Neural cell (in vitro differentiated cells): Measurements from ENCODE around the gene HS3ST5. TPM values are rescaled to one million over a fixed set of nuclear protein-coding genes. Genes with fewer than 3 reads are reported as not detected.

Source experiments
- H2AFZ ChIP-seq: fragments of 200-600, 300-800 bp; sonication (generic), shearing (Covaris generic); 2 replicates; pipeline ENCODE4 v1.6.0; 2014; ENCODE audit warnings: low read depth, mild to moderate bottlenecking, antibody characterized with exemption, low read length, moderate library complexity
- H3F3A ChIP-seq: fragments of 200-600 bp; shearing (Covaris generic); 2 replicates; pipeline ENCODE4 v1.6.1; 2016; ENCODE audit warnings: mild to moderate bottlenecking, moderate library complexity, mixed read lengths, antibody characterized with exemption, low read length; ENCODE audit not compliant: insufficient read depth, poor library complexity, severe bottlenecking
- H3K27ac ChIP-seq: fragments of 200-600, 300-800 bp; sonication (generic), shearing (Covaris generic); 2 replicates; pipeline ENCODE4 v1.5.1; 2014; ENCODE audit warnings: mild to moderate bottlenecking, low read length, moderate library complexity
- H3K27me3 ChIP-seq: fragments of 300-800, 200-600 bp; sonication (generic), shearing (Covaris generic); 2 replicates; pipeline ENCODE4 v1.6.0; 2014; ENCODE audit warnings: mild to moderate bottlenecking, low read depth, low read length, moderate library complexity; ENCODE audit not compliant: insufficient read depth
- H3K36me3 ChIP-seq: fragments of 300-800, 200-600 bp; sonication (generic), shearing (Covaris generic); 2 replicates; pipeline ENCODE4 v1.5.1; 2014; ENCODE audit warnings: mild to moderate bottlenecking, antibody characterized with exemption, low read length, moderate library complexity; ENCODE audit not compliant: insufficient read depth
- H3K4me2 ChIP-seq: fragments of 300-800, 200-600 bp; sonication (generic), shearing (Covaris generic); 2 replicates; pipeline ENCODE4 v1.6.0; 2014; ENCODE audit warnings: mild to moderate bottlenecking, low read length
- H3K4me3 ChIP-seq: fragments of 300-800, 200-600 bp; sonication (generic), shearing (Covaris generic); 2 replicates; pipeline ENCODE4 v1.5.1; 2014; ENCODE audit warnings: mild to moderate bottlenecking, low read length, moderate library complexity
- H3K79me2 ChIP-seq: fragments of 200-600 bp; shearing (Covaris generic); replicated peaks from 2 replicates; pipeline ENCODE4 v1.6.0; 2014; ENCODE audit warnings: mild to moderate bottlenecking, low read length, moderate library complexity; ENCODE audit not compliant: insufficient read depth
- H3K9ac ChIP-seq: fragments of 300-800, 200-600 bp; sonication (generic), shearing (Covaris generic); 2 replicates; pipeline ENCODE4 v1.6.1; 2016; ENCODE audit warnings: mild to moderate bottlenecking, low read length, mixed read lengths
- H3K9me2 ChIP-seq: fragments of 200-600 bp; shearing (Covaris generic); 2 replicates; pipeline ENCODE4 v1.6.1; 2016; ENCODE audit warnings: mild to moderate bottlenecking, low read length, mixed read lengths; ENCODE audit not compliant: insufficient read depth
- H3K9me3 ChIP-seq: fragments of 200-600, 300-800 bp; sonication (generic), shearing (Covaris generic); 2 replicates; pipeline ENCODE4 v1.6.1; 2016; ENCODE audit warnings: mild to moderate bottlenecking, mixed run types, low read length, moderate library complexity, mixed read lengths
- H4K20me1 ChIP-seq: fragments of 200-600 bp; shearing (Covaris generic); 2 replicates; pipeline ENCODE4 v1.6.1; 2016; ENCODE audit warnings: mild to moderate bottlenecking, mixed run types; ENCODE audit not compliant: insufficient read depth
- EP300 ChIP-seq: fragments of 450-650 bp; conservative IDR thresholded peaks from 2 replicates; pipeline ENCODE4 v1.6.1; 2014; ENCODE audit warnings: antibody characterized with exemption, mild to moderate bottlenecking, moderate library complexity; ENCODE audit not compliant: poor library complexity, severe bottlenecking
- EZH2 ChIP-seq: fragments of 200-600, 300-800 bp; shearing (Covaris generic), sonication (generic); IDR thresholded peaks from 2 replicates; pipeline ENCODE4 v1.6.1; 2014; ENCODE audit warnings: antibody characterized with exemption, low read length, borderline replicate concordance, mild to moderate bottlenecking; ENCODE audit not compliant: insufficient read depth, poor library complexity, severe bottlenecking
- MXI1 ChIP-seq: fragments of 450-650 bp; conservative IDR thresholded peaks from 2 replicates; pipeline ENCODE4 v1.6.1; 2014; ENCODE audit warnings: antibody characterized with exemption, mild to moderate bottlenecking; ENCODE audit not compliant: poor library complexity, severe bottlenecking
- POLR2AphosphoS5 ChIP-seq: IDR thresholded peaks from 2 replicates; pipeline ENCODE4 v1.6.1; 2012
- RAD21 ChIP-seq: fragments of 450-650 bp; conservative IDR thresholded peaks from 2 replicates; pipeline ENCODE4 v1.6.1; 2014; ENCODE audit warnings: antibody characterized with exemption, mild to moderate bottlenecking, moderate library complexity
- SMC3 ChIP-seq: fragments of 450-650 bp; conservative IDR thresholded peaks from 2 replicates; pipeline ENCODE4 v1.6.1; 2014; ENCODE audit warnings: antibody characterized with exemption, mild to moderate bottlenecking, moderate library complexity; ENCODE audit not compliant: poor library complexity
- TAF1 ChIP-seq: IDR thresholded peaks from 2 replicates; pipeline ENCODE4 v1.6.1; 2012; ENCODE audit warnings: low read depth
- polyA plus RNA-seq: library from polyadenylated mRNA; depleted of rRNA; stranded (reverse); fragments of >200 nt; gene quantifications from 2 replicates; pipeline ENCODE4 v1.2.3, GENCODE V29; 2014
- TF ChIP-seq, protein P1 (sequence below): fragments of 450-650 bp; IDR thresholded peaks from 2 replicates; pipeline ENCODE4 v1.5.1; 2014; ENCODE audit warnings: antibody characterized with exemption, mild to moderate bottlenecking, moderate library complexity; ENCODE audit not compliant: poor library complexity, severe bottlenecking
- TF ChIP-seq, protein P2 (sequence below): IDR thresholded peaks from 2 replicates; pipeline ENCODE4 v1.6.1; 2012; ENCODE audit warnings: borderline replicate concordance

Gene HS3ST5
- polyA plus RNA-seq, 1 donor from 2014 or later, result not detected

DNA sequence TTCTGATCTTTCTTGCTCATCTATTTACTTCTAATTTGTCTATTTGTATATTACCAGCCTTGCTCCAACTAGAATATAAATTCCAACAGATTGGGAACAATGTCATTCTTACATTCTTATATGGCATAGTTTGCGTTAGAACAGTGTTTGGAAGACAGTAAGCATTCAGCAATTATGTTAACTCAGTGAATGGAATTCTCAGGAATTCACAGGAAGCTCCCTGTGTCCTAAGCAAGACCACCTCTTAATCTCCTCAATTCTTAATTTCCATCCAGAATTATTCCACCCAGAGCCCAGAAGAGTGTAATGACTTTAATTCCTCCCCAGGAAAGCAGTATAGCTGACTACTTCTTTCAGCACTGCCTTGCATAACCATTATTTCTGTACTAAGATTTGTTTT lies 18.2 kb upstream of the HS3ST5 start:
- Histone ChIP-seq H3K9ac (no peak overlapping the region), H3K4me2 (no peak overlapping the region), H3K9me3 (no peaks in the 10 kb centered on the region), H3K27me3 (no peaks in the 10 kb centered on the region), H3K27ac (no peak overlapping the region), H3F3A (no peaks in the 10 kb centered on the region), H3K36me3 (no peaks in the 10 kb centered on the region), H3K4me3 (no peak overlapping the region), H3K79me2 (no peaks in the 10 kb centered on the region), H2AFZ (no peak overlapping the region), H3K9me2 (no peaks in the 10 kb centered on the region), H4K20me1 (no peaks in the 10 kb centered on the region)
- TF ChIP-seq, protein P1, sequence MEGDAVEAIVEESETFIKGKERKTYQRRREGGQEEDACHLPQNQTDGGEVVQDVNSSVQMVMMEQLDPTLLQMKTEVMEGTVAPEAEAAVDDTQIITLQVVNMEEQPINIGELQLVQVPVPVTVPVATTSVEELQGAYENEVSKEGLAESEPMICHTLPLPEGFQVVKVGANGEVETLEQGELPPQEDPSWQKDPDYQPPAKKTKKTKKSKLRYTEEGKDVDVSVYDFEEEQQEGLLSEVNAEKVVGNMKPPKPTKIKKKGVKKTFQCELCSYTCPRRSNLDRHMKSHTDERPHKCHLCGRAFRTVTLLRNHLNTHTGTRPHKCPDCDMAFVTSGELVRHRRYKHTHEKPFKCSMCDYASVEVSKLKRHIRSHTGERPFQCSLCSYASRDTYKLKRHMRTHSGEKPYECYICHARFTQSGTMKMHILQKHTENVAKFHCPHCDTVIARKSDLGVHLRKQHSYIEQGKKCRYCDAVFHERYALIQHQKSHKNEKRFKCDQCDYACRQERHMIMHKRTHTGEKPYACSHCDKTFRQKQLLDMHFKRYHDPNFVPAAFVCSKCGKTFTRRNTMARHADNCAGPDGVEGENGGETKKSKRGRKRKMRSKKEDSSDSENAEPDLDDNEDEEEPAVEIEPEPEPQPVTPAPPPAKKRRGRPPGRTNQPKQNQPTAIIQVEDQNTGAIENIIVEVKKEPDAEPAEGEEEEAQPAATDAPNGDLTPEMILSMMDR, result no peak
- no peak for TF ChIP-seq EP300
- no peak for TF ChIP-seq RAD21

DNA sequence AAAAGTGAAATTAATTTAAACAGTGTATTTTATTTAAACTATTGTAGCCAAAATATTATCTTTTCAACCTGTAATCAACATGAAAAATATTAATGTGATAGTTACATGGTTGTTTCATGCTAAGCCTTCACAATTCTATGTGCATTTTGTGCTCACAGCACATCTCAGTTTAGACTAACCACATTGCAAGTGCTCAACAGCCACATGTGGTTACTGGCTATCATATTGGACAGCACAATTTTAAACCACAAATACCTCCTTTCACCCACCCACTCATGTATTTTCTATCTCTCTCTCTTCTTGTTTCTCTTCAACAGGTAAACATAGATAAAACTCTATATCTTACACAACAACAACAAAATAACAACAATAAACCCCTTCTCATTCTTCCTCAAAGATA lies 12.5 kb upstream of the HS3ST5 start:
- H3K9me3 ChIP-seq, result no peaks in the 10 kb centered on the region
- H2AFZ ChIP-seq, result no peak overlapping the region
- no peak overlapping the region for H3K9ac ChIP-seq
- TF ChIP-seq, protein P2, sequence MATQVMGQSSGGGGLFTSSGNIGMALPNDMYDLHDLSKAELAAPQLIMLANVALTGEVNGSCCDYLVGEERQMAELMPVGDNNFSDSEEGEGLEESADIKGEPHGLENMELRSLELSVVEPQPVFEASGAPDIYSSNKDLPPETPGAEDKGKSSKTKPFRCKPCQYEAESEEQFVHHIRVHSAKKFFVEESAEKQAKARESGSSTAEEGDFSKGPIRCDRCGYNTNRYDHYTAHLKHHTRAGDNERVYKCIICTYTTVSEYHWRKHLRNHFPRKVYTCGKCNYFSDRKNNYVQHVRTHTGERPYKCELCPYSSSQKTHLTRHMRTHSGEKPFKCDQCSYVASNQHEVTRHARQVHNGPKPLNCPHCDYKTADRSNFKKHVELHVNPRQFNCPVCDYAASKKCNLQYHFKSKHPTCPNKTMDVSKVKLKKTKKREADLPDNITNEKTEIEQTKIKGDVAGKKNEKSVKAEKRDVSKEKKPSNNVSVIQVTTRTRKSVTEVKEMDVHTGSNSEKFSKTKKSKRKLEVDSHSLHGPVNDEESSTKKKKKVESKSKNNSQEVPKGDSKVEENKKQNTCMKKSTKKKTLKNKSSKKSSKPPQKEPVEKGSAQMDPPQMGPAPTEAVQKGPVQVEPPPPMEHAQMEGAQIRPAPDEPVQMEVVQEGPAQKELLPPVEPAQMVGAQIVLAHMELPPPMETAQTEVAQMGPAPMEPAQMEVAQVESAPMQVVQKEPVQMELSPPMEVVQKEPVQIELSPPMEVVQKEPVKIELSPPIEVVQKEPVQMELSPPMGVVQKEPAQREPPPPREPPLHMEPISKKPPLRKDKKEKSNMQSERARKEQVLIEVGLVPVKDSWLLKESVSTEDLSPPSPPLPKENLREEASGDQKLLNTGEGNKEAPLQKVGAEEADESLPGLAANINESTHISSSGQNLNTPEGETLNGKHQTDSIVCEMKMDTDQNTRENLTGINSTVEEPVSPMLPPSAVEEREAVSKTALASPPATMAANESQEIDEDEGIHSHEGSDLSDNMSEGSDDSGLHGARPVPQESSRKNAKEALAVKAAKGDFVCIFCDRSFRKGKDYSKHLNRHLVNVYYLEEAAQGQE, result no peak
- TF ChIP-seq TAF1 (no peak), EZH2 (no peak), MXI1 (no peak), SMC3 (no peak), EP300 (no peak), POLR2AphosphoS5 (no peak), RAD21 (no peak)
- TF ChIP-seq, protein P1, result no peak
- no peaks in the 10 kb centered on the region for H4K20me1 ChIP-seq
- H3K4me2 ChIP-seq, result no peak overlapping the region
- no peaks in the 10 kb centered on the region for H3K36me3 ChIP-seq
- no peak overlapping the region for H3K27ac ChIP-seq
- no peaks in the 10 kb centered on the region for H3K27me3 ChIP-seq
- H3K4me3 ChIP-seq, result no peak overlapping the region
- H3F3A ChIP-seq, result no peaks in the 10 kb centered on the region
- no peaks in the 10 kb centered on the region for H3K79me2 ChIP-seq
- no peaks in the 10 kb centered on the region for H3K9me2 ChIP-seq
